Measurements from ENCODE around the gene PPAN. TPM values are rescaled to one million over a fixed set of nuclear protein-coding genes. Genes with fewer than 3 reads are reported as not detected.

Gene PPAN
- total RNA-seq, 1 donor from 2014 or later: 31.0 TPM

- no peak for TF ChIP-seq CTCF (IDR thresholded peaks at IDR 0.05)
- Mint-ChIP-seq H3K4me1 (ENCODE audit: low read depth) (peaks cover 27% of the 10 kb centered on the region), H3K4me3 (ENCODE audit: unreplicated experiment) (no peak overlapping the region), H3K36me3 (ENCODE audit: low read depth) (peaks cover 9% of the 10 kb centered on the region), H3K27ac (ENCODE audit: unreplicated experiment) (peak overlapping the region; percentile 57), H3K27me3 (ENCODE audit: low read depth) (no peaks in the 10 kb centered on the region), H3K9me3 (ENCODE audit: low read depth) (peaks cover 3% of the 10 kb centered on the region)
- no peak for DNase-seq (ENCODE audit: low spot score)
Measured at GRCh38 chr19:10120538-10121189, 14.5 kb downstream of the PPAN start.

GRCh38 chr19:10122045-10122444, 15.9 kb downstream of the PPAN start:
- Mint-ChIP-seq H3K36me3 (ENCODE audit: low read depth) (peaks cover 6% of the 10 kb centered on the region), H3K27ac (ENCODE audit: unreplicated experiment) (peak overlapping the region; percentile 32), H3K9me3 (ENCODE audit: low read depth) (peaks cover 3% of the 10 kb centered on the region), H3K4me1 (ENCODE audit: low read depth) (peaks cover 27% of the 10 kb centered on the region), H3K27me3 (ENCODE audit: low read depth) (no peaks in the 10 kb centered on the region), H3K4me3 (ENCODE audit: unreplicated experiment) (no peak overlapping the region)
- no peak for TF ChIP-seq CTCF (IDR thresholded peaks at IDR 0.05)
- DNase-seq (ENCODE audit: low spot score): no peak

GRCh38 chr19:10124429-10124828, 18.3 kb downstream of the PPAN start:
- Mint-ChIP-seq H3K27me3 (ENCODE audit: low read depth) (no peaks in the 10 kb centered on the region), H3K27ac (ENCODE audit: unreplicated experiment) (no peak overlapping the region), H3K9me3 (ENCODE audit: low read depth) (peaks cover 3% of the 10 kb centered on the region), H3K4me1 (ENCODE audit: low read depth) (peaks cover 19% of the 10 kb centered on the region), H3K4me3 (ENCODE audit: unreplicated experiment) (no peak overlapping the region), H3K36me3 (ENCODE audit: low read depth) (peaks cover 3% of the 10 kb centered on the region)
- no peak for DNase-seq (ENCODE audit: low spot score)
- TF ChIP-seq CTCF (IDR thresholded peaks at IDR 0.05): no peak

GRCh38 chr19:10126213-10126639, 20.1 kb downstream of the PPAN start:
- Mint-ChIP-seq H3K36me3 (ENCODE audit: low read depth) (peaks cover 3% of the 10 kb centered on the region), H3K27ac (ENCODE audit: unreplicated experiment) (no peak overlapping the region), H3K4me1 (ENCODE audit: low read depth) (peaks cover 8% of the 10 kb centered on the region), H3K27me3 (ENCODE audit: low read depth) (no peaks in the 10 kb centered on the region), H3K4me3 (ENCODE audit: unreplicated experiment) (no peak overlapping the region), H3K9me3 (ENCODE audit: low read depth) (peaks cover 3% of the 10 kb centered on the region)
- TF ChIP-seq CTCF (IDR thresholded peaks at IDR 0.05): no peak
- DNase-seq (ENCODE audit: low spot score): no peak

- H3K9me3 Mint-ChIP-seq (ENCODE audit: low read depth): no peaks in the 10 kb centered on the region
- no peaks in the 10 kb centered on the region for H3K27me3 Mint-ChIP-seq (ENCODE audit: low read depth)
- DNase-seq (ENCODE audit: low spot score): no peak
- no peaks in the 10 kb centered on the region for H3K4me1 Mint-ChIP-seq (ENCODE audit: low read depth)
- H3K36me3 Mint-ChIP-seq (ENCODE audit: low read depth): peaks cover 9% of the 10 kb centered on the region
- no peak overlapping the region for H3K4me3 Mint-ChIP-seq (ENCODE audit: unreplicated experiment)
- TF ChIP-seq CTCF (IDR thresholded peaks at IDR 0.05): no peak
- H3K27ac Mint-ChIP-seq (ENCODE audit: unreplicated experiment): no peak overlapping the region
Measured at GRCh38 chr19:10132905-10133304, 26.7 kb downstream of the PPAN start.
